Measurements from ENCODE around the gene CLDN7. TPM values are rescaled to one million over a fixed set of nuclear protein-coding genes. Genes with fewer than 3 reads are reported as not detected.

The CLDN7 gene
- total and polyA plus RNA-seq, 4 donors: 3.0 to 35.0 (median 19.6) TPM

DNA sequence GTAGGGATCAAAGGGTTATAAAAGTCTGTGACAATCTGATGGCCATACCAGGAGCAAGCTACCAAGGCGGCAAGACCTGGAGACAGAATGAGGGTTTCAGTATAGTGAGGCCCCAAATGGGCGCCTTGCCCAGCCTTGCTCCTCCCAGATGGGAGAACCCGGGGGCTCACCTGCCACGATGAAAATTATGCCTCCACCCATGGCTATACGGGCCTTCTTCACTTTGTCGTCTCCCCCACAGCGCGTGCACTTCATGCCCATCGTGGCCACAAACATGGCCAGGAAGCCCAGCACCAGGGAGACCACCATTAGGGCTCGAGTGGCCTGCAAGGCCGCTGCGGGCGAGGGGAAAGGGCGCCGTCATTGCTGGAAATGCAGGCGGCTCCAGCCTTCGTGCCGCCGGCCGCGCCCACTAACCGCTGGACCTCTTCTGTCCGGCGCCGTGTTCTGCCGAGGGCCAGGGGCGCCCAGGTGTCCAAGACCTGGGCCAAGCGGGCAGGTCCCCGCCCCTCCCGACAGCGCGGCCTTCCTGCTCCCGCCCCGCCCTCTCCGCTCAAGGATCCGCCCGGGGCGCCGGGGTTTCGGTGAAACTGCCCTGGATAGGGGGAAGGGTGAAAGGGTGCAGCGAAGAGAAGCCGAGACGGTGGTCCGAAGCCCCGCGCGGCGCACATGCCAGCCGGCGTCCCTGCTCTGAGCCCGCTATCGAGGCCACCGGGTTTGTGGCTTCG is 1.5 kb downstream of the CLDN7 start:
- 7% methylated on average over 54 of the region's 54 CpGs for WGBS
- DNase-seq (ENCODE audit: low spot score): peak; percentile 67
- TF ChIP-seq, protein P1, sequence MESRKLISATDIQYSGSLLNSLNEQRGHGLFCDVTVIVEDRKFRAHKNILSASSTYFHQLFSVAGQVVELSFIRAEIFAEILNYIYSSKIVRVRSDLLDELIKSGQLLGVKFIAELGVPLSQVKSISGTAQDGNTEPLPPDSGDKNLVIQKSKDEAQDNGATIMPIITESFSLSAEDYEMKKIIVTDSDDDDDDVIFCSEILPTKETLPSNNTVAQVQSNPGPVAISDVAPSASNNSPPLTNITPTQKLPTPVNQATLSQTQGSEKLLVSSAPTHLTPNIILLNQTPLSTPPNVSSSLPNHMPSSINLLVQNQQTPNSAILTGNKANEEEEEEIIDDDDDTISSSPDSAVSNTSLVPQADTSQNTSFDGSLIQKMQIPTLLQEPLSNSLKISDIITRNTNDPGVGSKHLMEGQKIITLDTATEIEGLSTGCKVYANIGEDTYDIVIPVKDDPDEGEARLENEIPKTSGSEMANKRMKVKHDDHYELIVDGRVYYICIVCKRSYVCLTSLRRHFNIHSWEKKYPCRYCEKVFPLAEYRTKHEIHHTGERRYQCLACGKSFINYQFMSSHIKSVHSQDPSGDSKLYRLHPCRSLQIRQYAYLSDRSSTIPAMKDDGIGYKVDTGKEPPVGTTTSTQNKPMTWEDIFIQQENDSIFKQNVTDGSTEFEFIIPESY (IDR thresholded peaks at IDR 0.05): no peak
- TF ChIP-seq YY1 (IDR thresholded peaks at IDR 0.05) (peak; percentile 73), JUND (IDR thresholded peaks at IDR 0.05) (no peak), HNF4A (conservative IDR thresholded peaks at IDR 0.05) (peak in 1 of 2 donors; percentile 44), SP1 (IDR thresholded peaks at IDR 0.05) (peak; percentile 30), RAD21 (IDR thresholded peaks at IDR 0.05) (peak in 1 of 2 donors; percentile 6)
- TF ChIP-seq, protein P2, sequence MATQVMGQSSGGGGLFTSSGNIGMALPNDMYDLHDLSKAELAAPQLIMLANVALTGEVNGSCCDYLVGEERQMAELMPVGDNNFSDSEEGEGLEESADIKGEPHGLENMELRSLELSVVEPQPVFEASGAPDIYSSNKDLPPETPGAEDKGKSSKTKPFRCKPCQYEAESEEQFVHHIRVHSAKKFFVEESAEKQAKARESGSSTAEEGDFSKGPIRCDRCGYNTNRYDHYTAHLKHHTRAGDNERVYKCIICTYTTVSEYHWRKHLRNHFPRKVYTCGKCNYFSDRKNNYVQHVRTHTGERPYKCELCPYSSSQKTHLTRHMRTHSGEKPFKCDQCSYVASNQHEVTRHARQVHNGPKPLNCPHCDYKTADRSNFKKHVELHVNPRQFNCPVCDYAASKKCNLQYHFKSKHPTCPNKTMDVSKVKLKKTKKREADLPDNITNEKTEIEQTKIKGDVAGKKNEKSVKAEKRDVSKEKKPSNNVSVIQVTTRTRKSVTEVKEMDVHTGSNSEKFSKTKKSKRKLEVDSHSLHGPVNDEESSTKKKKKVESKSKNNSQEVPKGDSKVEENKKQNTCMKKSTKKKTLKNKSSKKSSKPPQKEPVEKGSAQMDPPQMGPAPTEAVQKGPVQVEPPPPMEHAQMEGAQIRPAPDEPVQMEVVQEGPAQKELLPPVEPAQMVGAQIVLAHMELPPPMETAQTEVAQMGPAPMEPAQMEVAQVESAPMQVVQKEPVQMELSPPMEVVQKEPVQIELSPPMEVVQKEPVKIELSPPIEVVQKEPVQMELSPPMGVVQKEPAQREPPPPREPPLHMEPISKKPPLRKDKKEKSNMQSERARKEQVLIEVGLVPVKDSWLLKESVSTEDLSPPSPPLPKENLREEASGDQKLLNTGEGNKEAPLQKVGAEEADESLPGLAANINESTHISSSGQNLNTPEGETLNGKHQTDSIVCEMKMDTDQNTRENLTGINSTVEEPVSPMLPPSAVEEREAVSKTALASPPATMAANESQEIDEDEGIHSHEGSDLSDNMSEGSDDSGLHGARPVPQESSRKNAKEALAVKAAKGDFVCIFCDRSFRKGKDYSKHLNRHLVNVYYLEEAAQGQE (IDR thresholded peaks at IDR 0.05): peak; percentile 68
- Histone ChIP-seq H3K27me3 (ENCODE audit: control insufficient read depth in 4 of 4, insufficient read depth in 4 of 4, low read length in 3 of 4) (no peaks in the 10 kb centered on the region), H3K4me1 (ENCODE audit: control insufficient read depth in 4 of 4, insufficient read depth in 4 of 4, low read length in 3 of 4) (peaks cover 13 to 53% (median 32%) of the 10 kb centered on the region in 4 donors), H3K27ac (ENCODE audit: low read depth in 1 of 2, low read length in 2 of 2) (peak overlapping the region; percentile 83 to 87), H3K9ac (ENCODE audit: low read depth in 1 of 2, low read length in 2 of 2) (peak overlapping the region; percentile 72 to 78), H3K36me3 (ENCODE audit: control insufficient read depth in 4 of 4, insufficient read depth in 3 of 4, low read depth in 1 of 4, low read length in 3 of 4) (peaks cover 0 to 10% (median 6%) of the 10 kb centered on the region in 4 donors), H3K4me3 (ENCODE audit: low read depth in 1 of 3, low read length in 3 of 3) (peak overlapping the region; percentile 63 to 68 (median 65)), H3K9me3 (ENCODE audit: control insufficient read depth in 4 of 4, low read length in 3 of 4) (no peaks in the 10 kb centered on the region)

DNA sequence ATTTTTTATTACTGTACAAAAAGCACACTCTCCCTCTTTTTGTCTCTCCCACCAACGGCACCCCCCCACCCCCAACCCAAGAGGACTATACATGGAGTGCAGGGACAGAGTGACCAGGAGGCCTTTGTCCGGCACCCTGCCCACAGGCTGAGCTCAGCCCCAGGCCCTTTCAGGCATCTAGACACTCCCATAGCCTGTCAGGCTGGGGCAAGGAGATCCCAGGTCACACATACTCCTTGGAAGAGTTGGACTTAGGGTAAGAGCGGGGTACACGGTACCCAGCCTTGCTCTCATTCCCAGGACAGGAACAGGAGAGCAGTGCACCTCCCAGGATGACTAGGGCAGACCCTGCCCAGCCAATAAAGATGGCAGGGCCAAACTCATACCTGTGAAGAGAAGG is 2.1 kb downstream of the CLDN7 start:
- Histone ChIP-seq H3K9ac (ENCODE audit: low read depth in 1 of 2, low read length in 2 of 2) (peak overlapping the region; percentile 72 to 78), H3K27ac (ENCODE audit: low read depth in 1 of 2, low read length in 2 of 2) (peak overlapping the region; percentile 83 to 87), H3K4me3 (ENCODE audit: low read depth in 1 of 3, low read length in 3 of 3) (peak overlapping the region; percentile 63 to 68 (median 65)), H3K9me3 (ENCODE audit: control insufficient read depth in 4 of 4, low read length in 3 of 4) (no peaks in the 10 kb centered on the region), H3K36me3 (ENCODE audit: control insufficient read depth in 4 of 4, insufficient read depth in 3 of 4, low read depth in 1 of 4, low read length in 3 of 4) (peaks cover 0 to 10% (median 6%) of the 10 kb centered on the region in 4 donors), H3K27me3 (ENCODE audit: control insufficient read depth in 4 of 4, insufficient read depth in 4 of 4, low read length in 3 of 4) (no peaks in the 10 kb centered on the region), H3K4me1 (ENCODE audit: control insufficient read depth in 4 of 4, insufficient read depth in 4 of 4, low read length in 3 of 4) (peaks cover 13 to 53% (median 32%) of the 10 kb centered on the region in 4 donors)
- no peak for DNase-seq (ENCODE audit: low spot score)
- TF ChIP-seq GABPA (IDR thresholded peaks at IDR 0.05 in 1 of 2, conservative IDR thresholded peaks at IDR 0.05 in 1 of 2): no peak
- no peak for TF ChIP-seq SP1 (IDR thresholded peaks at IDR 0.05)
- TF ChIP-seq YY1 (IDR thresholded peaks at IDR 0.05): no peak
- TF ChIP-seq, protein P3, sequence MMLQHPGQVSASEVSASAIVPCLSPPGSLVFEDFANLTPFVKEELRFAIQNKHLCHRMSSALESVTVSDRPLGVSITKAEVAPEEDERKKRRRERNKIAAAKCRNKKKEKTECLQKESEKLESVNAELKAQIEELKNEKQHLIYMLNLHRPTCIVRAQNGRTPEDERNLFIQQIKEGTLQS (IDR thresholded peaks at IDR 0.05): no peak
- TF ChIP-seq, protein P4, sequence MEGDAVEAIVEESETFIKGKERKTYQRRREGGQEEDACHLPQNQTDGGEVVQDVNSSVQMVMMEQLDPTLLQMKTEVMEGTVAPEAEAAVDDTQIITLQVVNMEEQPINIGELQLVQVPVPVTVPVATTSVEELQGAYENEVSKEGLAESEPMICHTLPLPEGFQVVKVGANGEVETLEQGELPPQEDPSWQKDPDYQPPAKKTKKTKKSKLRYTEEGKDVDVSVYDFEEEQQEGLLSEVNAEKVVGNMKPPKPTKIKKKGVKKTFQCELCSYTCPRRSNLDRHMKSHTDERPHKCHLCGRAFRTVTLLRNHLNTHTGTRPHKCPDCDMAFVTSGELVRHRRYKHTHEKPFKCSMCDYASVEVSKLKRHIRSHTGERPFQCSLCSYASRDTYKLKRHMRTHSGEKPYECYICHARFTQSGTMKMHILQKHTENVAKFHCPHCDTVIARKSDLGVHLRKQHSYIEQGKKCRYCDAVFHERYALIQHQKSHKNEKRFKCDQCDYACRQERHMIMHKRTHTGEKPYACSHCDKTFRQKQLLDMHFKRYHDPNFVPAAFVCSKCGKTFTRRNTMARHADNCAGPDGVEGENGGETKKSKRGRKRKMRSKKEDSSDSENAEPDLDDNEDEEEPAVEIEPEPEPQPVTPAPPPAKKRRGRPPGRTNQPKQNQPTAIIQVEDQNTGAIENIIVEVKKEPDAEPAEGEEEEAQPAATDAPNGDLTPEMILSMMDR (IDR thresholded peaks at IDR 0.05; ENCODE audit: low read depth, low read length, missing input control): no peak
- 49% methylated on average over 4 of the region's 4 CpGs for WGBS

Data from liver (tissue), 9 donors.